Cerebellar nuclear complex (tissue), 1 donor: ENCODE measurements around the gene LY6G6D.

ENCODE experiments used
- DNase-seq, 2 experiments: peaks; one replicate each; lab custom pipeline; 2025; lab: John Stamatoyannopoulos, UW

The LY6G6D gene

GRCh38 chr6:31764198-31764597, 49.0 kb downstream of the LY6G6D start:
- DNase-seq, result no peak

GRCh38 chr6:31765559-31765909, 50.4 kb downstream of the LY6G6D start:
- DNase-seq, result no peak

GRCh38 chr6:31765910-31766794, 51.0 kb downstream of the LY6G6D start:
- DNase-seq, result no peak

GRCh38 chr6:31767096-31767645, 52.0 kb downstream of the LY6G6D start:
- DNase-seq, result no peak
